CD4-positive, CD25-positive, alpha-beta regulatory T cell (primary cell): ENCODE results near the gene UNC45A. TPM values are rescaled to one million over a fixed set of nuclear protein-coding genes. Genes with fewer than 3 reads are reported as not detected.

Experiments used
- ATAC-seq, 2 donors: fragments of 150-1000 bp; cut with Tn5 transposase; one replicate each; pipeline ENCODE4 v1.10.0; 2021; ENCODE audit warnings: low read depth in 2 of 2, moderate number of reproducible peaks in 2 of 2, moderate library complexity in 1 of 2
- DNase-seq, 3 donors: peaks; one replicate each; pipeline versions ENCODE4 v3.0.0 to v3.0.0-alpha.2; 2012 to 2022; ENCODE audit warnings: mixed read lengths in 1 of 3
- H3K27ac ChIP-seq: one replicate; pipeline ENCODE4 v1.7.0; 2013; ENCODE audit warnings: mild to moderate bottlenecking, low read length; ENCODE audit not compliant: insufficient read depth, poor library complexity, severe bottlenecking
- H3K27me3 ChIP-seq: one replicate; pipeline ENCODE4 v1.7.0; 2013; ENCODE audit warnings: low read length; ENCODE audit not compliant: control insufficient read depth, insufficient read depth
- H3K36me3 ChIP-seq: one replicate; pipeline ENCODE4 v1.7.0; 2013; ENCODE audit warnings: mild to moderate bottlenecking, low read length, moderate library complexity; ENCODE audit not compliant: control insufficient read depth, insufficient read depth
- H3K4me1 ChIP-seq: 2 replicates; pipeline ENCODE4 v1.7.0; 2013; ENCODE audit warnings: mild to moderate bottlenecking, low read length; ENCODE audit not compliant: insufficient read depth, control insufficient read depth, poor library complexity, severe bottlenecking
- H3K4me3 ChIP-seq: one replicate; pipeline ENCODE4 v1.7.0; 2013; ENCODE audit warnings: low read depth, mild to moderate bottlenecking, low read length, moderate library complexity
- H3K9me3 ChIP-seq, 2 experiments: 1 replicate in 1 of 2; 2 replicates in 1 of 2; pipeline ENCODE4 v1.7.0; 2013; ENCODE audit warnings: low read length in 2 of 2, mild to moderate bottlenecking in 1 of 2, moderate library complexity in 1 of 2; ENCODE audit not compliant: control insufficient read depth in 2 of 2
- H3K27ac Mint-ChIP-seq, 3 donors: one replicate each; pipeline ENCODE4 v1.8.0; 2020 to 2022; ENCODE audit warnings: mild to moderate bottlenecking in 3 of 3, mixed read lengths in 3 of 3, moderate library complexity in 2 of 3
- H3K27me3 Mint-ChIP-seq: one replicate; pipeline ENCODE4 v1.8.0; 2022; ENCODE audit warnings: mild to moderate bottlenecking, mixed read lengths
- H3K36me3 Mint-ChIP-seq: one replicate; pipeline ENCODE4 v1.8.0; 2020; ENCODE audit warnings: mixed read lengths
- H3K4me1 Mint-ChIP-seq, 4 donors: one replicate each; pipeline ENCODE4 v1.8.0; 2020 to 2022; ENCODE audit warnings: mixed read lengths in 4 of 4, mild to moderate bottlenecking in 1 of 4
- H3K4me3 Mint-ChIP-seq, 4 donors: one replicate each; pipeline ENCODE4 v1.8.0; 2020 to 2022; ENCODE audit warnings: mild to moderate bottlenecking in 4 of 4, mixed read lengths in 4 of 4, moderate library complexity in 3 of 4
- H3K9me3 Mint-ChIP-seq, 7 donors: one replicate each; pipeline ENCODE4 v1.8.0; 2020 to 2022; ENCODE audit warnings: mixed read lengths in 7 of 7, mild to moderate bottlenecking in 3 of 7, moderate library complexity in 2 of 7
- polyA plus RNA-seq, 4 donors: library from polyadenylated mRNA; unstranded; fragments of 300-500 nt; fragmentation: Illumina TruSeq; gene quantifications; one replicate each; pipeline ENCODE4 v1.2.3, GENCODE V29; 2021
- total RNA-seq: library from RNA; stranded (reverse); gene quantifications from one replicate; pipeline ENCODE4 v1.2.3, GENCODE V29; 2022

Gene UNC45A
- total and polyA plus RNA-seq, 5 donors from 2014 or later = 45.4 to 65.9 (median 56.6) TPM

GRCh38 chr15:90987561-90988141 is 52.6 kb downstream of the UNC45A start:
- H3K4me3 ChIP-seq = peak overlapping the region; percentile 35
- Mint-ChIP-seq H3K36me3 (peaks cover 14% of the 10 kb centered on the region), H3K9me3 (no peaks in the 10 kb centered on the region), H3K27me3 (no peaks in the 10 kb centered on the region), H3K4me1 (peaks cover 15 to 52% (median 29%) of the 10 kb centered on the region in 4 donors), H3K27ac (peak overlapping the region in 2 of 3 donors; percentile 47 to 76), H3K4me3 (peak overlapping the region in 1 of 4 donors; percentile 65)
- DNase-seq (no peak), ATAC-seq (no peak)
- no peak overlapping the region for H3K27ac ChIP-seq
- H3K4me1 ChIP-seq = peaks cover 22% of the 10 kb centered on the region
- H3K9me3 ChIP-seq = no peaks in the 10 kb centered on the region
- no peaks in the 10 kb centered on the region for H3K27me3 ChIP-seq
- no peaks in the 10 kb centered on the region for H3K36me3 ChIP-seq

- Mint-ChIP-seq H3K36me3 (peaks cover 10% of the 10 kb centered on the region), H3K27me3 (no peaks in the 10 kb centered on the region), H3K9me3 (no peaks in the 10 kb centered on the region), H3K27ac (peak overlapping the region; percentile 73 to 94 (median 76)), H3K4me1 (peaks cover 19 to 53% (median 31%) of the 10 kb centered on the region in 4 donors), H3K4me3 (peak overlapping the region; percentile 39 to 82 (median 68))
- Histone ChIP-seq H3K4me1 (peaks cover 28% of the 10 kb centered on the region), H3K9me3 (no peaks in the 10 kb centered on the region), H3K27me3 (no peaks in the 10 kb centered on the region), H3K4me3 (peak overlapping the region; percentile 54), H3K36me3 (no peaks in the 10 kb centered on the region), H3K27ac (no peak overlapping the region)
- ATAC-seq (no peak), DNase-seq (no peak)
Observed at GRCh38 chr15:90988296-90988695, 53.2 kb downstream of the UNC45A start.

- peak overlapping the region; percentile 39 to 82 (median 68) for H3K4me3 Mint-ChIP-seq
- peak overlapping the region; percentile 54 for H3K4me3 ChIP-seq
Observed at GRCh38 chr15:90989040-90989768, 54.1 kb downstream of the UNC45A start.

GRCh38 chr15:90990446-90990845 is 55.4 kb downstream of the UNC45A start:
- H3K27me3 ChIP-seq = no peaks in the 10 kb centered on the region
- Mint-ChIP-seq H3K27me3 (no peaks in the 10 kb centered on the region), H3K9me3 (no peaks in the 10 kb centered on the region), H3K27ac (no peak overlapping the region), H3K4me3 (peak overlapping the region in 2 of 4 donors; percentile 15 to 52), H3K36me3 (no peaks in the 10 kb centered on the region), H3K4me1 (peaks cover 24 to 63% (median 40%) of the 10 kb centered on the region in 4 donors)
- no peaks in the 10 kb centered on the region for H3K9me3 ChIP-seq
- H3K4me3 ChIP-seq = no peak overlapping the region
- no peak overlapping the region for H3K27ac ChIP-seq
- ATAC-seq (no peak), DNase-seq (no peak)
- peaks cover 40% of the 10 kb centered on the region for H3K4me1 ChIP-seq
- H3K36me3 ChIP-seq = no peaks in the 10 kb centered on the region

More at GRCh38 chr15:90989040-90989768, 54.1 kb downstream of the UNC45A start:
- no peaks in the 10 kb centered on the region for H3K27me3 Mint-ChIP-seq
- Histone ChIP-seq H3K9me3 (no peaks in the 10 kb centered on the region), H3K36me3 (no peaks in the 10 kb centered on the region), H3K27ac (no peak overlapping the region), H3K4me1 (peaks cover 32% of the 10 kb centered on the region), H3K27me3 (no peaks in the 10 kb centered on the region)
- H3K4me1 Mint-ChIP-seq = peaks cover 22 to 51% (median 33%) of the 10 kb centered on the region in 4 donors
- no peaks in the 10 kb centered on the region for H3K9me3 Mint-ChIP-seq
- peak overlapping the region; percentile 73 to 94 (median 76) for H3K27ac Mint-ChIP-seq
- DNase-seq (peak in 2 of 3 donors; percentile 17 to 19), ATAC-seq (no peak)
- peaks cover 6% of the 10 kb centered on the region for H3K36me3 Mint-ChIP-seq

GRCh38 chr15:90991587-90992285 is 56.7 kb downstream of the UNC45A start:
- Histone ChIP-seq H3K4me3 (no peak overlapping the region), H3K9me3 (no peaks in the 10 kb centered on the region), H3K36me3 (no peaks in the 10 kb centered on the region), H3K27me3 (no peaks in the 10 kb centered on the region), H3K27ac (no peak overlapping the region), H3K4me1 (peaks cover 40% of the 10 kb centered on the region)
- no peaks in the 10 kb centered on the region for H3K36me3 Mint-ChIP-seq
- DNase-seq (peak in 1 of 3 donors; percentile 16), ATAC-seq (no peak)
- H3K4me3 Mint-ChIP-seq = peak overlapping the region in 3 of 4 donors; percentile 21 to 93 (median 30)
- no peaks in the 10 kb centered on the region for H3K9me3 Mint-ChIP-seq
- peaks cover 25 to 66% (median 44%) of the 10 kb centered on the region in 4 donors for H3K4me1 Mint-ChIP-seq
- no peaks in the 10 kb centered on the region for H3K27me3 Mint-ChIP-seq
- H3K27ac Mint-ChIP-seq = peak overlapping the region in 1 of 3 donors; percentile 98

DNA sequence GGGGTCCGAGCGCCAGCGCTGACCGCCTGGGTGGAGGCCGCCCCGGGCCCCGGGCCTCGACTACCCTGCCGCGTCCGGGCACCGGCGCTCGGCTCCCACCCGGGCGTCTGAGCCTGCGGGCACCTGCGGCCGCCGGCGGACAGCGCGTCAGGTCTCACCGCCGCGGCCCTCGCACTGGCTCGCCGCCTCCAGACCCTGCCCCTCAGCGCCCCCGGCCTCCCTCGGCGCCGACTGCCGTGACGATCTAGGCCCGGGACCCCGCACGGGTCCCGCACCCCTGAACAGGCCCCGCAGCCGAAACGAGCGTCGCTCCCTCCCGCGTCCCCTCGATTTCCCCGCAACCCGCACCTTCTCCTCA is 59.0 kb downstream of the UNC45A start:
- no peaks in the 10 kb centered on the region for H3K9me3 ChIP-seq
- peak overlapping the region; percentile 80 for H3K4me3 ChIP-seq
- peaks cover 12% of the 10 kb centered on the region for H3K36me3 ChIP-seq
- DNase-seq (peak in 2 of 3 donors; percentile 5 to 22), ATAC-seq (peak; percentile 4 to 10)
- peaks cover 26% of the 10 kb centered on the region for H3K4me1 ChIP-seq
- Mint-ChIP-seq H3K4me1 (peaks cover 16 to 50% (median 32%) of the 10 kb centered on the region in 4 donors), H3K4me3 (peak overlapping the region; percentile 99 to 100 (median 100)), H3K9me3 (no peaks in the 10 kb centered on the region), H3K27me3 (no peaks in the 10 kb centered on the region), H3K27ac (peak overlapping the region; percentile 74 to 99 (median 98)), H3K36me3 (peaks cover 15% of the 10 kb centered on the region)
- H3K27me3 ChIP-seq = no peaks in the 10 kb centered on the region
- peak overlapping the region; percentile 90 for H3K27ac ChIP-seq

- Mint-ChIP-seq H3K9me3 (no peaks in the 10 kb centered on the region), H3K27ac (peak within 1 kb of the TSS; percentile 74 to 99 (median 98)), H3K36me3 (peaks cover 18% of the 10 kb centered on the region), H3K4me1 (peaks cover 16 to 49% (median 31%) of the 10 kb centered on the region in 4 donors), H3K4me3 (peak within 1 kb of the TSS; percentile 99 to 100 (median 100)), H3K27me3 (no peaks in the 10 kb centered on the region)
- Histone ChIP-seq H3K27me3 (no peaks in the 10 kb centered on the region), H3K4me1 (peaks cover 20% of the 10 kb centered on the region), H3K36me3 (peaks cover 17% of the 10 kb centered on the region), H3K9me3 (no peaks in the 10 kb centered on the region), H3K27ac (peak within 1 kb of the TSS; percentile 90), H3K4me3 (peak within 1 kb of the TSS; percentile 91)
- peak; percentile 96 to 98 (median 98) for DNase-seq
- ATAC-seq = peak; percentile 96 to 98
Observed at GRCh38 chr15:90994417-90995311, 59.6 kb downstream of the UNC45A start, which contains the start of gene PRC1. PRC1 (minus strand) TSS chr15:90994535; CDS start chr15:90994417, 118 bp downstream.
